Measurements from ENCODE around the gene ELL3. TPM values are rescaled to one million over a fixed set of nuclear protein-coding genes. Genes with fewer than 3 reads are reported as not detected.
"Not testable (repeated sequence)": the region's sequence is repeated elsewhere in the genome, so short reads cannot be mapped to it uniquely, and the experiment has no call there.

The ELL3 gene, protein sequence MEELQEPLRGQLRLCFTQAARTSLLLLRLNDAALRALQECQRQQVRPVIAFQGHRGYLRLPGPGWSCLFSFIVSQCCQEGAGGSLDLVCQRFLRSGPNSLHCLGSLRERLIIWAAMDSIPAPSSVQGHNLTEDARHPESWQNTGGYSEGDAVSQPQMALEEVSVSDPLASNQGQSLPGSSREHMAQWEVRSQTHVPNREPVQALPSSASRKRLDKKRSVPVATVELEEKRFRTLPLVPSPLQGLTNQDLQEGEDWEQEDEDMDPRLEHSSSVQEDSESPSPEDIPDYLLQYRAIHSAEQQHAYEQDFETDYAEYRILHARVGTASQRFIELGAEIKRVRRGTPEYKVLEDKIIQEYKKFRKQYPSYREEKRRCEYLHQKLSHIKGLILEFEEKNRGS
- total RNA-seq (2014; rRNA removed; shearing (Covaris generic)) = 2.2 and 3.0 TPM in 2 replicates
- polyA plus RNA-seq (2015; cell fraction: cytosol; rRNA removed) = 1.1 and 3.3 TPM in 2 replicates
- polyA plus RNA-seq (2015; cell fraction: nucleus; rRNA removed) = 3.3 and 3.7 TPM in 2 replicates

GRCh38 chr15:43776718-43777266 is at the start of gene ELL3:
TSS of gene ELL3 (minus strand) at chr15:43776966. CDS start at chr15:43776901, 65 bp downstream.
- DNase-seq (ENCODE audit: low read depth) = no peak

DNA sequence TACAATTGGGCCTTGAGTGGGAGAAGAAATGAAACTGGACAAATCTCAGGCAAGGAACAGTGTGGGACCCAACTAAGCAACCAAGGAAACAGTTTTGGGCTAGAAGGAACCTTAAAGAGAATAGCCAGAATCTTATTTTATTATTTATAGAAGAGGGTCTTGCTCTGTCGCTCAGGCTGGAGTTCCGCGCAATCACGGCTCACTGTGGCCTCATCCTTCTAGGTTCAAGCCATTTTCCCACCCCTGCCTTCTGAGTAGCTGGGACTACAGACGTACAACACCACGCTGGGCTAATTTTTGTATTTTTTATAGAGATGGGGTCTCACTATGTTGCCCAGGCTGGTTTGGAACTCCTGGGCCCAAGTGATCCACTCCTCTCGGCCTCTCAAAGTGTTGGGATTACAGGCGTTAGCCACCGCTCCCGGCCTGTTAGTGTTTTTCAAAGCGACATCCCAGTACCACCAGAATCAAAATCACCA is 49.3 kb upstream of the ELL3 start:
- no peak for DNase-seq (ENCODE audit: low read depth)

GRCh38 chr15:43825305-43825704 is 48.5 kb upstream of the ELL3 start:
- not testable (repeated sequence) for DNase-seq (ENCODE audit: low read depth)

DNA sequence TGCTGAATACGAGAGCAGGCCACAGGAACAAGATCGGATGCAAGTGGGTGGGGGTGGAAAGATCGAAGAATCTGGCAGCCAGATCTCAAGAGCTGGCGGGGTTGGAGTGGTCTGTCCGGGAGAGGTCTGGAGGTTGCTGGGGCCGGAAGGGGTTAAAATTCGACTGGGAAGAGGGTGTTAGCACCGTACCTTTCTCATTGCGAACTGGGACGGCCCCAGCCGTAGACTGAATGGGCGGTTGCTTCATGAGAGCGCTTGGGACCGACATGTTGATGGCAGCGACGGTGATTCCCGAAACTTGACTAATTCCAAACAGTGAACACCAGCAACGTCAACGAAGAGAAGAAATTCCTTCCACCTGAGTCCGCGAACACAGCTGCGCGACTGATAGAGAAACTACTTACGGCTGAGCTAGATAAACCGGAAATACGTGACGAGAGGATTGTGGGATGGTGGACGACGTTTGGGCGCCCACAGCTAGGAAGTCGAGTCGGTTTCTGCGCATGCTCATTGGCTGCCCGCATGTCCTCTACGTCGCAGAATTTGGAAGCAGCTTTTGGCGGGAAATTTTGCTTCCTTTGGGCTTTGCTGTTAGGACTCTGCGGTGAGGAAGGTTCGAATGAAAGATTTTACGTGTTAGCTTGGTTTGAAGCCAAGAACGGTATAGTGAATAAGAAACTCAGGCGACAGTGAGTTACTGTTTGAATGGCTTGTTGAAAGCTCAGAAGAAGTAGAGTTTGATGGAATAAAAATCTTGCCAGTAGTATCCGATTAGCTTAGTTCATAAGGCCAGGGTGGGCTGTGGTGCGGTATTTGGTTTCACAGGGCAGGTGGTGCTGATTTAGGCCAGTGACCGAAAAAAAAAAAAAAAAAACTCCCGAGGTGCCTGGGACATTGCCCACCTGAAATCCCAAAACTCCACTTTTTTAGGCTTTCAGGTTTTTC is 47.8 kb upstream of the ELL3 start, which contains the start of gene MFAP1:
MFAP1 (minus strand) TSS at position 389 of the 945 bp plus-strand sequence; CDS start at position 268, 121 bp downstream.
- DNase-seq (ENCODE audit: low read depth) = peak; percentile 95

GRCh38 chr15:43821505-43821904 is 44.7 kb upstream of the ELL3 start:
- DNase-seq (ENCODE audit: low read depth) = no peak

DNA sequence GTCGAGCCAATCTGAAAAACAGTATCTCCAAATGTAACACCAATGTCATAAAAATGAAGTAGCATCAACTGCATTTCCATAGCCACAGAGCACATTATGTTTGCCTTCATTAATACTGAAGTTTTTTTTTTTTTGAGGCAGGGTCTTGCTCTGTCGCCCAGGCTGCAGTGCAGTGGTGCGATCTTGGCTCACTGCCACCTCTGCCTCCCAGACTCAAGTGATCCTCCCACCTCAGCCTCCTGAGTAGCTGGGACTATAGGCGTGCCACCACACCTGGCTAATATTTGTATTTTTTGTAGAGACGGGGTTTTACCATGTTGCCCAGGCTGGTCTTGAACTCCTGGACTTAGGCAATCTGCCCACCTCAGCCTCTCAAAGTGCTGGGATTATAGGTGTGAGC is 38.3 kb upstream of the ELL3 start:
- DNase-seq (ENCODE audit: low read depth) = not testable (repeated sequence)

DNA sequence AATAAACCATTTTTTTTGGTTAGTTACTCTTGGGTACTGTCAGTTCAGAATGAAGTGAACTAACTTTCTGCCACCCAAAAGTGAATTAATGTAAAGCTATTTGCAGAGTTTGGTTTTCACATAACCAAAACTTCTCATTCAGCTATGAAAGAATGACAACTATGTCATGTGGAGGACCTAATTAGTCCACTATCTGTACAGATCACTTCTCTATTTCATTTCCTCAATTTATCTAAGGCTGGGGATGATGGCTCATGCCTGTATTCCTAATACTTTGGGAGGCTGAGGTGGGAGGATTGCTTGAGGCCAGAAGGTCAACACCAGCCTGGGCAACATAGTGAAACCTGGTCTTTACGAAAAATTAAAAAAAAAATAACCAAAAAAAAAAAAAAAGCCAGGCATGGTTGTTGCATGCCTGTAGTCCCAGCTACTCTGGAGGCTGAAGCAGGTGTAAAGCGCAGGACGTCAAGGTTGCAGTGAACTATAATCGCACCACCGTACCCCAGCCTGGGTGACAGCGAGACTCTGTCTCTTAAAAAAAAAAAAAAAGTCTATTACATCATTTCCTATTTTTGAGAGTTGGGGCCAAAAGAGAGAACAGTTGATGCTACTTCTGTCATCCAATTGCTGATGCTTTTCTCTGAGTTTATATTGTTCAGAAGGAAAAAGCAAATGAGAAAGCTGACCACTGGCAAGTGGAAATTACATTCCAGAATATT is 32.4 kb upstream of the ELL3 start:
- no peak for DNase-seq (ENCODE audit: low read depth)

DNA sequence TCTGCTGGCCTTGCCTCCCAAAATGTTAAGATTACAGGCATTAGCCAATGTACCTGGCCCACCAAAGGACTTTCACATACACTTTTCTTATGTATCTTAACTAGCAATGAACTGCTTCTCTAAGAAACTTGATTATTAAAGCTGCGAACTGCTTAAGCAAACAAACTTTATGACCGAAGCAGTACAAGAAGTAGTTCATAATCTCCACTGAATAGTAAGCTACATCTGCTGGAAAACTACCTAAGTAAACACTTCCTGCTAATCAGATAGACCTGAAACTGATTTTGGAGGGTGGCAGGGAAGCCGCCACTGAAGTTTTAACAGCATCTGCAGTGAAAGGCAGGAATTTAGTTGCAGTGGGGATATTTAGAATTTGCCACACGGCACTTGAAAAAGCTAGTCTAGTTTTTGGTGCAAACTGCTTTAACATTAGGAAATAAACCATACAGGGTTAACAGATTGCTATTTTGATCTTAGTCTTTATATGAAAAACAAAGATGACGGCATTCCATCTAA is 31.7 kb upstream of the ELL3 start:
- DNase-seq (ENCODE audit: low read depth) = no peak

GRCh38 chr15:43802676-43803075 is 25.9 kb upstream of the ELL3 start:
- not testable (repeated sequence) for DNase-seq (ENCODE audit: low read depth)

DNA sequence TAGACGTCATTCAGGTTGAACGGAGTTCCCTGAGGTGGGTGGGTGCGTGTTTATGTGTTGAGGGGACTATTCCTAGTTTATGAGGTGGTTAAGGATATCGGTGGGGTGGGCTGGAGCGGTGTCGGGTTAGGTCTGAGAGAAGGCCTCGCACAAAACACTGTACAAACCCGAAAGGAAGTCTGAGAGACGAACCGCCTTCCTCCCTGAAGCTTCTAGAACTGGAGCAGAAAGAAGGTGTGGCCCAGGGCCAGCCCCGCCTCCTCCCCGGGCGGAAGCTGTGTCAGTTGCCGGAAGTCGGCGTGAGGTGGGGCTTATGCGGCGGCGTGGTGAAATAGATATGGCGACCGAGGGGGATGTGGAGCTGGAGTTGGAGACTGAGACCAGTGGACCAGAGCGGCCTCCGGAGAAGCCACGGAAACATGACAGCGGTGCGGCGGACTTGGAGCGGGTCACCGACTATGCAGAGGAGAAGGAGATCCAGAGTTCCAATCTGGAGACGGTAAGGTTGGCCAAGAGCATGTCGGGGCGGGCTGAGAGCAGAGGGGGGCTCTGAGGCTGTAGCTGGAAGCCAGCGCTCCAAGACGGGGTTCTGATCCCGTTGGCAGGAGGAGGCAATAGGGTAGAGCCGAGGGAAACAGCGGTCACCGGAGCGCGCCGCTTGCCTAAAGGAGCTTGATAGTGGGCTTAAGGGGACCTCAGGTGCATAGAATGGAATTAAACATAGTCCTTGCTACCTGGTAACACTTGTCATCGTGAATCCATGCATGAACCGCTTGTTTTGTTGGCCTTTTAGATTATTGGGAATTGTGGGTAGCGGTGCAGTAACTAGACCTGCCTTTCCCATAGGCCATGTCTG is 23.7 kb upstream of the ELL3 start, which contains the start of gene HYPK:
HYPK (plus strand) TSS at position 314 of the 856 bp plus-strand sequence; CDS start at position 338, 24 bp downstream.
- peak; percentile 81 for DNase-seq (ENCODE audit: low read depth)

DNA sequence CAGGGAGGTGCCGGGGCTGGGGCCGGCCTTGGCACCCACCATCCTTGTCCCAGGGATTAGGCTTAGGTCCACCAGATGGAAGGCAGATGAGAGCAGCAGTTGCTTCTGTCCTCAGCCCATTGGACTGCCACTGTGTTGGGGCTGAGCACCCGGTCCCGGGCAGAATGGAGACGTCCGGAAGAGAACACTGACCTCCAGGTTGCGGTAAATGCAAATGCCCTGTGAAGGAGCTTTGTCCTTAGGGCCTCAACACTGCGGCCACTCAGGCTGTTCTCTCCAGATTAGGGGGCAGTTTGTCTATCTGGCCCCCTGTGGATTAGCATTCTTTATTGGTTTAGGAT is 23.1 kb upstream of the ELL3 start, which contains the start of gene SERINC4:
SERINC4 (minus strand) TSS at position 276 of the 341 bp plus-strand sequence; CDS start at position 42, 234 bp downstream.
- DNase-seq (ENCODE audit: low read depth) = no peak

DNA sequence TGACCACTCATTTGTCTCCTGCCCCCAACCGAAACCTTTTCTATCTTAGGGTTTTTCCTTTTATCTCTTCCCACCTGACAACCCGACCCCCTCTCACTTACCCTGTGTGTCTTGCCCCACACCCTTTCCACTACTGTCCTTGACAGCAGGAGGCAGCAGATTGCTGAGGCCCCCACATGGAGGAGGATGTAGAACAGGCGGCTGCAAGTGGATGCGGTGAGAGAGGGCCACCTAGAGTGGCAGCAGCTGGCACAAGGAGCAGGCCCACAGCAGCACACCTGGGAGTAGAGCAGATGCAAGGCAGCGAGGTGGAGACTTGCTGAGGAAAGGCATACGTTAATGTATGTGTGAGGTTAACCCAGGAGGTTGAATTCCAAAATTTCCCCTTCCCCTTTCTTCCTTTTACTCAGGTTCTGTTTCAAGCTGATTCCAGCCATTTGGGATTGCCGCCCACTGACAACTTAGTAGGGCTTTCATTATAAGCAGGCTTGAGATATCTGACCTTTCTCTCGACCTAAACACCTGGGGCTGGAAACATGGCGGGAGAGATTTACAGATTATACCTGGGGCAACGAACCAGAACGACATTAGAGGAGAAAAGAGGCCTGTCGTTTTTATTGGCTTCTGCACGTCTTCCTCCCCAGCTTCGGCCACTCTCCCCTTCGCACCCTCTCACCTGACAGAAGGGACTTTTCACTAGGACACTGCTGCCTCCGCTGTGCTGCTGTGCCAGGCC is 22.6 kb upstream of the ELL3 start:
- no peak for DNase-seq (ENCODE audit: low read depth)

- no peak for DNase-seq (ENCODE audit: low read depth)
These were observed 19.8 kb upstream of the ELL3 start for GRCh38 chr15:43796566-43796965.

- no peak for DNase-seq (ENCODE audit: low read depth)
These were observed 19.2 kb upstream of the ELL3 start for GRCh38 chr15:43795997-43796396.

GRCh38 chr15:43795197-43795596 is 18.4 kb upstream of the ELL3 start:
- no peak for DNase-seq (ENCODE audit: low read depth)

- DNase-seq (ENCODE audit: low read depth) = peak; percentile 69
These were observed 17.7 kb upstream of the ELL3 start for GRCh38 chr15:43794269-43795037.

- no peak for DNase-seq (ENCODE audit: low read depth)
These were observed 16.9 kb upstream of the ELL3 start for GRCh38 chr15:43793647-43794046.
